Caco-2 (cell line): ENCODE results near the gene SPPL2A. TPM values are rescaled to one million over a fixed set of nuclear protein-coding genes. Genes with fewer than 3 reads are reported as not detected.

Experiments used
- BruUV-seq: library from RNA; stranded (reverse); fragments of 400-500 nt; replicated peaks from 2 replicates; lab custom pipeline; 2021; lab: Mats Ljungman, UMichigan
- CTCF ChIA-PET: fragments of 300-600 bp; sonication (Branson Sonifier 250); formaldehyde crosslinking; loops from one replicate; lab custom pipeline; 2022; ENCODE audit warnings: antibody characterized with exemption; lab: Charles Lee
- POLR2A ChIA-PET: fragments of 300-600 bp; sonication (Branson Sonifier 250); formaldehyde crosslinking; loops from one replicate; lab custom pipeline; 2022; ENCODE audit warnings: antibody characterized with exemption; lab: Charles Lee
- DNase-seq, 2 experiments: peaks; one replicate each; pipeline versions ENCODE4 v3.0.0 to v3.0.0-alpha.2; 2020 to 2022
- H3K27me3 ChIP-seq: replicated peaks from 2 replicates; pipeline ENCODE4 v1.6.0; 2011; ENCODE audit warnings: low read length; ENCODE audit not compliant: control insufficient read depth, insufficient read depth
- H3K36me3 ChIP-seq: 2 replicates; pipeline ENCODE4 v1.5.1; 2011; ENCODE audit warnings: low read length; ENCODE audit not compliant: control insufficient read depth, insufficient read depth
- H3K4me1 ChIP-seq: fragments of 250-450 bp; sonication (Bioruptor Pico); 2 replicates; pipeline ENCODE4 v1.5.1; 2020; ENCODE audit warnings: mild to moderate bottlenecking
- H3K4me3 ChIP-seq: 2 replicates; pipeline ENCODE4 v1.5.1; 2011; ENCODE audit warnings: low read depth, mild to moderate bottlenecking, control low read depth, low read length
- H3K9me3 ChIP-seq: fragments of 250-450 bp; sonication (Bioruptor Pico); 2 replicates; pipeline ENCODE4 v1.5.1; 2020; ENCODE audit warnings: mild to moderate bottlenecking, moderate library complexity
- H3K27ac Mint-ChIP-seq: one replicate; pipeline ENCODE4 v1.8.0; 2022; ENCODE audit warnings: mixed read lengths; ENCODE audit not compliant: unreplicated experiment
- H3K27me3 Mint-ChIP-seq: one replicate; pipeline ENCODE4 v1.8.0; 2022; ENCODE audit warnings: mixed read lengths; ENCODE audit not compliant: insufficient read depth, unreplicated experiment
- H3K36me3 Mint-ChIP-seq: one replicate; pipeline ENCODE4 v1.8.0; 2022; ENCODE audit warnings: mild to moderate bottlenecking, mixed read lengths; ENCODE audit not compliant: insufficient read depth, unreplicated experiment
- H3K4me1 Mint-ChIP-seq: one replicate; pipeline ENCODE4 v1.8.0; 2022; ENCODE audit warnings: low read depth, mixed read lengths; ENCODE audit not compliant: unreplicated experiment
- H3K4me3 Mint-ChIP-seq: one replicate; pipeline ENCODE4 v1.8.0; 2022; ENCODE audit warnings: mild to moderate bottlenecking, moderate library complexity, mixed read lengths; ENCODE audit not compliant: unreplicated experiment
- H3K9me3 Mint-ChIP-seq: one replicate; pipeline ENCODE4 v1.8.0; 2022; ENCODE audit warnings: mixed read lengths; ENCODE audit not compliant: unreplicated experiment
- intact Hi-C: fragments of 100-400 bp; cut with micrococcal nuclease; formaldehyde crosslinking; loops from one replicate; pipeline ENCODE4 v1.10.0; 2022; ENCODE audit not compliant: unreplicated experiment
- total RNA-seq: library from RNA; stranded (reverse); gene quantifications from 2 replicates; pipeline ENCODE4 v1.2.3, GENCODE V29; 2022
- TF ChIP-seq, protein P1 (sequence below), 2 experiments: fragments of 200-600 bp in 1 of 2; IDR thresholded peaks; 1 replicate in 1 of 2; 2 replicates in 1 of 2; pipeline versions ENCODE4 v1.5.1 to v1.8.0; 2011 to 2022; ENCODE audit warnings: antibody characterized with exemption in 1 of 2, control low read depth in 1 of 2, inconsistent platforms in 1 of 2, low read depth in 1 of 2, low read length in 1 of 2, mild to moderate bottlenecking in 1 of 2, moderate library complexity in 1 of 2; ENCODE audit not compliant: insufficient read depth in 1 of 2, severe bottlenecking in 1 of 2, unreplicated experiment in 1 of 2

Gene SPPL2A
- total RNA-seq, 1 experiment from 2014 or later: 131 TPM

DNA sequence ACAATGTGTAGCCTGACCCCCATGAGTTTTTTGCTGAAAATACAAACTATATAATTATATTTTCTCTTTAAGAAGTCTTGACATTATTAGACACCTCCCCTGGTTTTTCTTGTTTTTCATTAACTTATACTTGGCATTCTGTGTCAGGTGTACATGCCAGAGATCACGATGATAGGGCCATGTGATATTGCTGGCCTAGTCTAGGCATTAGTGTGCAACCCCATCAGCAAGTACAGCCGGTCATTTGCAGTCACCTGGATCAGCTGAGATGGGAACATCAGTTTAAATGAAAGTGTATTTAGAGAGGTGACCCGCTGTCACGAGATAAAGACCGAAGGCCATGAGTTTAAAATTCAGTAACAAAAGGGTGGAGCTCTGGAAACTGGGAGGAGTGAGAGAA, 12.6 kb upstream of the SPPL2A start:
- H3K27ac Mint-ChIP-seq: no peak overlapping the region
- H3K36me3 Mint-ChIP-seq: no peaks in the 10 kb centered on the region
- CTCF ChIA-PET: no interaction called here
- Histone ChIP-seq H3K9me3 (no peaks in the 10 kb centered on the region), H3K36me3 (no peaks in the 10 kb centered on the region), H3K27me3 (no peaks in the 10 kb centered on the region), H3K4me3 (no peak overlapping the region), H3K4me1 (peaks cover 6% of the 10 kb centered on the region; the same call in 1 of the 2 replicates)
- intact Hi-C loops: no loop called here
- POLR2A ChIA-PET: no interaction called here
- BruUV-seq: no TSS peak
- H3K9me3 Mint-ChIP-seq: no peaks in the 10 kb centered on the region
- no peak overlapping the region for H3K4me3 Mint-ChIP-seq
- no peak for DNase-seq
- TF ChIP-seq, protein P1, sequence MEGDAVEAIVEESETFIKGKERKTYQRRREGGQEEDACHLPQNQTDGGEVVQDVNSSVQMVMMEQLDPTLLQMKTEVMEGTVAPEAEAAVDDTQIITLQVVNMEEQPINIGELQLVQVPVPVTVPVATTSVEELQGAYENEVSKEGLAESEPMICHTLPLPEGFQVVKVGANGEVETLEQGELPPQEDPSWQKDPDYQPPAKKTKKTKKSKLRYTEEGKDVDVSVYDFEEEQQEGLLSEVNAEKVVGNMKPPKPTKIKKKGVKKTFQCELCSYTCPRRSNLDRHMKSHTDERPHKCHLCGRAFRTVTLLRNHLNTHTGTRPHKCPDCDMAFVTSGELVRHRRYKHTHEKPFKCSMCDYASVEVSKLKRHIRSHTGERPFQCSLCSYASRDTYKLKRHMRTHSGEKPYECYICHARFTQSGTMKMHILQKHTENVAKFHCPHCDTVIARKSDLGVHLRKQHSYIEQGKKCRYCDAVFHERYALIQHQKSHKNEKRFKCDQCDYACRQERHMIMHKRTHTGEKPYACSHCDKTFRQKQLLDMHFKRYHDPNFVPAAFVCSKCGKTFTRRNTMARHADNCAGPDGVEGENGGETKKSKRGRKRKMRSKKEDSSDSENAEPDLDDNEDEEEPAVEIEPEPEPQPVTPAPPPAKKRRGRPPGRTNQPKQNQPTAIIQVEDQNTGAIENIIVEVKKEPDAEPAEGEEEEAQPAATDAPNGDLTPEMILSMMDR (IDR thresholded peaks at IDR 0.05; ENCODE audit: insufficient read depth in 1 of 2, low read depth in 1 of 2, low read length in 1 of 2, severe bottlenecking in 1 of 2, unreplicated experiment in 1 of 2): no peak
- no peaks in the 10 kb centered on the region for H3K27me3 Mint-ChIP-seq
- H3K4me1 Mint-ChIP-seq: peaks cover 6% of the 10 kb centered on the region

DNA sequence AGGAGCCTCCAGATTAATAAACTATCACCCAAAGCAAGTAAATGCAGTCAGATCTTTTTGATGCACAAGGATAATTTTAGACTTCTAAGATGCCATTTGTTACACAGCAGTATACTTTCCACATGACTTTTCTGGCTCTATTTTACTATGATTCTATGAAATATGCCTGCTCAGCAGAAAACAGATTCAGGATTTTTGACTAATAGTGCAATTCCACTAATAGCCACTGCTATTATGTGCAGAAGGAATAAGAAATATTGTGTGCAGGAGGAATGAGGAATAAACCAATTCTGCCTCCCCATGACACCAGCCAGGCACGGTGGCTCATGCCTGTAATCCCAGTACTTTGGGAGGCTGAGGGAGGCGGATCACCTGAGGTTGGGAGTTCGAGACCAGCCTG, 11.5 kb upstream of the SPPL2A start:
- H3K4me3 ChIP-seq: no peak overlapping the region
- Mint-ChIP-seq H3K27me3 (no peaks in the 10 kb centered on the region), H3K27ac (no peak overlapping the region), H3K9me3 (no peaks in the 10 kb centered on the region), H3K4me1 (peaks cover 6% of the 10 kb centered on the region), H3K4me3 (no peak overlapping the region), H3K36me3 (no peaks in the 10 kb centered on the region)
- intact Hi-C loops: no loop called here
- no peaks in the 10 kb centered on the region for H3K36me3 ChIP-seq
- POLR2A ChIA-PET: no interaction called here
- no TSS peak for BruUV-seq
- H3K9me3 ChIP-seq: no peaks in the 10 kb centered on the region
- TF ChIP-seq, protein P1 (IDR thresholded peaks at IDR 0.05; ENCODE audit: insufficient read depth in 1 of 2, low read depth in 1 of 2, low read length in 1 of 2, severe bottlenecking in 1 of 2, unreplicated experiment in 1 of 2): no peak
- no peak for DNase-seq
- H3K4me1 ChIP-seq: peaks cover 3% of the 10 kb centered on the region; the same call in 1 of the 2 replicates
- H3K27me3 ChIP-seq: no peaks in the 10 kb centered on the region
- CTCF ChIA-PET: no interaction called here

DNA sequence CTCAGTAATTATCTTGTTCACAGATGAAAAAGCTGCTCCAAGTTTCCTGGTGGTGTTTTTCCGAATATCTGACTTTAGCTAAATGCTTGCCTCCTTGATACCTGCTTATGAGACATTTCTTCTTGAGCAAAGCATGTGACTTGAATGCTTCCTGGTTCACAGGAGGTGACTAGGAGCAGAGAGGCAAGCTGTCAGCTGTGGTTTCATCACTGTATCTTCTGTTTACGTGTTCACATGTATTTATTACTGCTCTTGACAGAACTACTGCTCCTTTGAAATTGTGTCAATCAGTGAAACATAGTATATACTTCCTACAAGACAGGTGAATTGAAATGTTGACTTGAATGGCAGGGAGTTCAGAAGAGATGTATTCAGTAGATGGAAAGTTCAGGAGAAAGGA, 8.9 kb upstream of the SPPL2A start:
- Histone ChIP-seq H3K27me3 (no peaks in the 10 kb centered on the region), H3K4me1 (peaks cover 3% of the 10 kb centered on the region; the same call in 1 of the 2 replicates), H3K4me3 (no peak overlapping the region), H3K36me3 (no peaks in the 10 kb centered on the region), H3K9me3 (no peaks in the 10 kb centered on the region)
- Mint-ChIP-seq H3K4me3 (no peak overlapping the region), H3K9me3 (no peaks in the 10 kb centered on the region), H3K4me1 (peaks cover 6% of the 10 kb centered on the region), H3K27ac (no peak overlapping the region), H3K27me3 (no peaks in the 10 kb centered on the region), H3K36me3 (no peaks in the 10 kb centered on the region)
- intact Hi-C loops: no loop called here
- TF ChIP-seq, protein P1 (IDR thresholded peaks at IDR 0.05; ENCODE audit: insufficient read depth in 1 of 2, low read depth in 1 of 2, low read length in 1 of 2, severe bottlenecking in 1 of 2, unreplicated experiment in 1 of 2): no peak
- POLR2A ChIA-PET: no interaction called here
- no TSS peak for BruUV-seq
- peak in 1 of 2 experiments; percentile 29 for DNase-seq
- CTCF ChIA-PET: no interaction called here
